ENCODE data around the gene PPP1R26.

PPP1R26 gene

GRCh38 chr9:135478191-135478590 is 1.4 kb upstream of the PPP1R26 start:
- no peak overlapping the region for H3K9ac ChIP-seq (ENCODE audit: low read depth, low read length)
- H2AFZ ChIP-seq (ENCODE audit: low read depth, low read length) = no peak overlapping the region
- no peak overlapping the region for H3K4me3 ChIP-seq (ENCODE audit: low read depth in 1 of 2, low read length in 2 of 2)
- H3K36me3 ChIP-seq (ENCODE audit: insufficient read depth, low read length) = no peaks in the 10 kb centered on the region
- H4K20me1 ChIP-seq (ENCODE audit: insufficient read depth, low read length) = no peaks in the 10 kb centered on the region
- ATAC-seq (ENCODE audit: insufficient read depth, low read depth) = no peak
- no peak overlapping the region for H3K4me2 ChIP-seq (ENCODE audit: insufficient read depth, low read length)
- no peak for DNase-seq
- H3K4me1 ChIP-seq (ENCODE audit: insufficient read depth, low read length) = no peaks in the 10 kb centered on the region
- no peaks in the 10 kb centered on the region for H3K27me3 ChIP-seq (ENCODE audit: insufficient read depth, low read length, poor library complexity)
- H3K9me3 ChIP-seq (ENCODE audit: insufficient read depth, low read length, severe bottlenecking) = no peaks in the 10 kb centered on the region
- TF ChIP-seq CTCF (IDR thresholded peaks at IDR 0.05; ENCODE audit: borderline replicate concordance, extremely low read depth, low read length, poor library complexity, severe bottlenecking) = no peak
- TF ChIP-seq EZH2 (IDR thresholded peaks at IDR 0.05; ENCODE audit: borderline replicate concordance, low read depth, low read length, severe bottlenecking) = no peak
- no peak overlapping the region for H3K27ac ChIP-seq (ENCODE audit: low read length)
- no peaks in the 10 kb centered on the region for H3K79me2 ChIP-seq (ENCODE audit: insufficient read depth, low read length)

- TF ChIP-seq CTCF (IDR thresholded peaks at IDR 0.05; ENCODE audit: borderline replicate concordance, extremely low read depth, low read length, poor library complexity, severe bottlenecking) (no peak), EZH2 (IDR thresholded peaks at IDR 0.05; ENCODE audit: borderline replicate concordance, low read depth, low read length, severe bottlenecking) (no peak)
- no peak for ATAC-seq (ENCODE audit: insufficient read depth, low read depth)
- Histone ChIP-seq H3K9ac (ENCODE audit: low read depth, low read length) (no peak overlapping the region), H3K79me2 (ENCODE audit: insufficient read depth, low read length) (no peaks in the 10 kb centered on the region), H3K9me3 (ENCODE audit: insufficient read depth, low read length, severe bottlenecking) (no peaks in the 10 kb centered on the region), H4K20me1 (ENCODE audit: insufficient read depth, low read length) (no peaks in the 10 kb centered on the region), H3K36me3 (ENCODE audit: insufficient read depth, low read length) (no peaks in the 10 kb centered on the region), H3K4me1 (ENCODE audit: insufficient read depth, low read length) (no peaks in the 10 kb centered on the region), H3K27ac (ENCODE audit: low read length) (no peak overlapping the region), H2AFZ (ENCODE audit: low read depth, low read length) (no peak overlapping the region), H3K4me2 (ENCODE audit: insufficient read depth, low read length) (no peak overlapping the region), H3K27me3 (ENCODE audit: insufficient read depth, low read length, poor library complexity) (no peaks in the 10 kb centered on the region), H3K4me3 (ENCODE audit: low read depth in 1 of 2, low read length in 2 of 2) (no peak overlapping the region)
- no peak for DNase-seq
Observed at GRCh38 chr9:135478829-135479468, 633 bp upstream of the PPP1R26 start.

- H3K79me2 ChIP-seq (ENCODE audit: insufficient read depth, low read length) = no peaks in the 10 kb centered on the region
- TF ChIP-seq EZH2 (IDR thresholded peaks at IDR 0.05; ENCODE audit: borderline replicate concordance, low read depth, low read length, severe bottlenecking) = no peak
- TF ChIP-seq CTCF (IDR thresholded peaks at IDR 0.05; ENCODE audit: borderline replicate concordance, extremely low read depth, low read length, poor library complexity, severe bottlenecking) = no peak
- H2AFZ ChIP-seq (ENCODE audit: low read depth, low read length) = no peak overlapping the region
- H3K36me3 ChIP-seq (ENCODE audit: insufficient read depth, low read length) = no peaks in the 10 kb centered on the region
- no peaks in the 10 kb centered on the region for H3K4me1 ChIP-seq (ENCODE audit: insufficient read depth, low read length)
- H3K9ac ChIP-seq (ENCODE audit: low read depth, low read length) = no peak overlapping the region
- no peak overlapping the region for H3K4me3 ChIP-seq (ENCODE audit: low read depth in 1 of 2, low read length in 2 of 2)
- H3K27me3 ChIP-seq (ENCODE audit: insufficient read depth, low read length, poor library complexity) = no peaks in the 10 kb centered on the region
- no peak for DNase-seq
- H3K9me3 ChIP-seq (ENCODE audit: insufficient read depth, low read length, severe bottlenecking) = no peaks in the 10 kb centered on the region
- no peak overlapping the region for H3K27ac ChIP-seq (ENCODE audit: low read length)
- no peaks in the 10 kb centered on the region for H4K20me1 ChIP-seq (ENCODE audit: insufficient read depth, low read length)
- no peak for ATAC-seq (ENCODE audit: insufficient read depth, low read depth)
- H3K4me2 ChIP-seq (ENCODE audit: insufficient read depth, low read length) = no peak overlapping the region
Observed at GRCh38 chr9:135480071-135480939, 723 bp downstream of the PPP1R26 start.
